Gastroesophageal sphincter (tissue), 4 donors: Measurements from ENCODE around the gene KCNK2. TPM values are rescaled to one million over a fixed set of nuclear protein-coding genes. Genes with fewer than 3 reads are reported as not detected.

Experiments
- ATAC-seq: fragments of 150-250 bp; one replicate; pipeline ENCODE4 v1.9.1; 2016; ENCODE audit warnings: mild to moderate bottlenecking, moderate library complexity
- H3K27ac ChIP-seq, 4 donors: fragments of 200-600 bp; sonication (generic) in 3 of 4; 1 replicate in 3 of 4; 2 replicates in 1 of 4; pipeline ENCODE4 v1.5.1; 2016 to 2019
- H3K27me3 ChIP-seq: fragments of 200-600 bp; sonication (generic); one replicate; pipeline ENCODE4 v1.5.1; 2019
- H3K36me3 ChIP-seq, 2 donors: fragments of 200-600 bp; sonication (generic); one replicate each; pipeline ENCODE4 v1.5.1; 2019; ENCODE audit warnings: control low read depth in 1 of 2
- H3K4me1 ChIP-seq, 3 donors: fragments of 200-600 bp; sonication (generic); 1 replicate in 2 of 3; 2 replicates in 1 of 3; pipeline ENCODE4 v1.5.1; 2016 to 2019; ENCODE audit warnings: control low read depth in 2 of 3
- H3K4me3 ChIP-seq, 2 donors: fragments of 200-600 bp; sonication (generic); one replicate each; pipeline ENCODE4 v1.5.1; 2019; ENCODE audit warnings: mild to moderate bottlenecking in 1 of 2, moderate library complexity in 1 of 2
- H3K9me3 ChIP-seq, 3 donors: fragments of 200-600 bp; sonication (generic); one replicate each; pipeline ENCODE4 v1.5.1; 2017 to 2019; ENCODE audit warnings: control low read depth in 2 of 3
- EP300 ChIP-seq: sonication (generic); formaldehyde crosslinking; IDR thresholded peaks from one replicate; pipeline ENCODE4 v1.6.1; 2017; ENCODE audit warnings: antibody characterized with exemption, mild to moderate bottlenecking
- POLR2A ChIP-seq, 2 donors: fragments of 450-650 bp; IDR thresholded peaks; one replicate each; pipeline ENCODE4 v1.6.1; 2017; ENCODE audit warnings: antibody characterized with exemption in 2 of 2, mild to moderate bottlenecking in 2 of 2, moderate library complexity in 1 of 2
- POLR2AphosphoS5 ChIP-seq: sonication (generic); formaldehyde crosslinking; IDR thresholded peaks from one replicate; pipeline ENCODE4 v1.6.1; 2017; ENCODE audit warnings: antibody characterized with exemption
- WGBS, 2 donors: methylation state at CpG; one replicate each; pipeline ENCODE4 v1.1.5; 2018; ENCODE audit warnings: low coverage in 1 of 2; 5-methylcytosine and 5-hydroxymethylcytosine counted together
- total RNA-seq, 4 donors: library from RNA; depleted of rRNA; stranded (reverse); fragments of >200 nt; gene quantifications; one replicate each; pipeline ENCODE4 v1.1.0, GENCODE V29; 2016
- TF ChIP-seq, protein P1 (sequence below), 4 experiments: fragments of 200-600 bp in 2 of 4; fragments of 450-650 bp in 2 of 4; sonication (generic) in 1 of 4; IDR thresholded peaks; one replicate each; pipeline ENCODE4 v1.5.1; 2017 to 2019; ENCODE audit warnings: antibody characterized with exemption in 4 of 4, mild to moderate bottlenecking in 2 of 4, moderate library complexity in 2 of 4

KCNK2 gene
- total RNA-seq, 4 donors from 2014 or later = 1.1 to 3.7 (median 1.6) TPM

DNA sequence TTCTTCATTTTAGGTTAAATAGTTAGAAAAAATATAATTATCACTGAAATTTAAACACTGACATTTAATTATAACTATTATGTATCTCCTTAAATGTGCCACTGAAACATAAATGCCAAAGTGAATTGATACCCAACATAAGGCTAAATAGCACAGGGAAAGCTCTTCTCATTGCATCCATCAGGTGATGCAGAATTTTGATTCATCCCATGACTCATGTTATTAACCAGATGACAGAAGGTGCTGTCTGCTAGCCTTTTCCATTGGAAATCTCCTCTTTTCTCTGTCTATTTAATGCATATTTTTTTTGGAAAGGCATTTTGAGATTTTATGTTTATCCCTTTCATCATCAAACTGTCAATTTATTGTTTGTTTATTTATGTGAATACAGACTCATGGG lies 136.8 kb downstream of the KCNK2 start:
- no peak for ATAC-seq
- H3K4me3 ChIP-seq = no peak overlapping the region
- H3K36me3 ChIP-seq = no peaks in the 10 kb centered on the region
- H3K4me1 ChIP-seq = no peaks in the 10 kb centered on the region
- no peaks in the 10 kb centered on the region for H3K9me3 ChIP-seq
- H3K27me3 ChIP-seq = no peaks in the 10 kb centered on the region
- TF ChIP-seq EP300 (no peak), POLR2A (IDR thresholded peaks at IDR 0.05) (no peak), POLR2AphosphoS5 (no peak)
- TF ChIP-seq, protein P1, sequence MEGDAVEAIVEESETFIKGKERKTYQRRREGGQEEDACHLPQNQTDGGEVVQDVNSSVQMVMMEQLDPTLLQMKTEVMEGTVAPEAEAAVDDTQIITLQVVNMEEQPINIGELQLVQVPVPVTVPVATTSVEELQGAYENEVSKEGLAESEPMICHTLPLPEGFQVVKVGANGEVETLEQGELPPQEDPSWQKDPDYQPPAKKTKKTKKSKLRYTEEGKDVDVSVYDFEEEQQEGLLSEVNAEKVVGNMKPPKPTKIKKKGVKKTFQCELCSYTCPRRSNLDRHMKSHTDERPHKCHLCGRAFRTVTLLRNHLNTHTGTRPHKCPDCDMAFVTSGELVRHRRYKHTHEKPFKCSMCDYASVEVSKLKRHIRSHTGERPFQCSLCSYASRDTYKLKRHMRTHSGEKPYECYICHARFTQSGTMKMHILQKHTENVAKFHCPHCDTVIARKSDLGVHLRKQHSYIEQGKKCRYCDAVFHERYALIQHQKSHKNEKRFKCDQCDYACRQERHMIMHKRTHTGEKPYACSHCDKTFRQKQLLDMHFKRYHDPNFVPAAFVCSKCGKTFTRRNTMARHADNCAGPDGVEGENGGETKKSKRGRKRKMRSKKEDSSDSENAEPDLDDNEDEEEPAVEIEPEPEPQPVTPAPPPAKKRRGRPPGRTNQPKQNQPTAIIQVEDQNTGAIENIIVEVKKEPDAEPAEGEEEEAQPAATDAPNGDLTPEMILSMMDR (IDR thresholded peaks at IDR 0.05) = no peak
- H3K27ac ChIP-seq = no peak overlapping the region

DNA sequence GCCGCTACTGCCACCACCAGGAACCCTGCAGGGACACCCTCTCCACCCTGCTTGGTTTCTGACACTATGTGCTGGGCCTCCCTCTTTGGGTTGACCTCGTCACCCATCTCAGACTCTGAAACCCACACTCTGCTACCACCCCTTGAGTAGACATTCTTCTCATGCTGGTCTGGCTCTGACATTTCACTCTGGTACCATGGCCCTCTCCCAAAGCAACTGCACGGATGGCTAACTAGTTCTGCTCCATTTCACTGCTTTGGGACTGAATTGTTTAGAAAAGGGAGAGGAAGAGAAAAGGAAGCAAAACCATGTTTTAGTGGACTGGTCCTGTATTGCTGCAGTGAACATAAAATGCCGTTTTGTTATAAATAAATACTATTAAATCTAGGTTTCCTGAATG lies 137.8 kb downstream of the KCNK2 start:
- no peaks in the 10 kb centered on the region for H3K4me1 ChIP-seq
- H3K27ac ChIP-seq = no peak overlapping the region
- 88 to 92% methylated on average over 3 to 4 of the region's 4 CpGs for WGBS, 2 donors
- no peaks in the 10 kb centered on the region for H3K9me3 ChIP-seq
- no peaks in the 10 kb centered on the region for H3K27me3 ChIP-seq
- TF ChIP-seq, protein P1 (IDR thresholded peaks at IDR 0.05) = no peak
- no peak for TF ChIP-seq POLR2AphosphoS5
- no peak for TF ChIP-seq EP300
- no peak for TF ChIP-seq POLR2A (IDR thresholded peaks at IDR 0.05)
- no peaks in the 10 kb centered on the region for H3K36me3 ChIP-seq
- no peak overlapping the region for H3K4me3 ChIP-seq
- no peak for ATAC-seq

DNA sequence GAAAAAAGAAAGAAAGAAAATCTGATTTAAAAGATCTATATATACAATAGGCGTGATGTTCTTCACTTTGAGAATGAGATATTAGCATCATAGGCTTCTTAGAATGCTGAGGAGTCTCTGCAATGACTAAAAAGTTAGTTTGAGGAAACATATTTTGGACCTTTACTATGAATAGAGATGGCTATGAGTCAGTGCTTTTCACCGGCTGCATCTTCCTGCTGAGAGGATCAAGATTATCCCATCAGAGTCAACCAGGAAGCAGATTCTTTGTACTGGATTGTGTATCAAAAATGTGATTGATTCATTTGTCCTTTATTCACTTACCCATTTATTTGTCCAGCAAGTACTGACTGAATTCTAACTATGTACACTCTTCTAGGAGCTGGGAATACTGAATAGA lies 144.2 kb downstream of the KCNK2 start:
- H3K36me3 ChIP-seq = no peaks in the 10 kb centered on the region
- no peak for ATAC-seq
- no peak overlapping the region for H3K4me3 ChIP-seq
- H3K27ac ChIP-seq = no peak overlapping the region
- H3K4me1 ChIP-seq = no peaks in the 10 kb centered on the region
- no peaks in the 10 kb centered on the region for H3K9me3 ChIP-seq
- 78 to 80% methylated on average over 2 of the region's 2 CpGs for WGBS, 2 donors
- TF ChIP-seq POLR2A (IDR thresholded peaks at IDR 0.05) (no peak), POLR2AphosphoS5 (no peak), EP300 (no peak)
- TF ChIP-seq, protein P1 (IDR thresholded peaks at IDR 0.05) = no peak
- no peaks in the 10 kb centered on the region for H3K27me3 ChIP-seq

DNA sequence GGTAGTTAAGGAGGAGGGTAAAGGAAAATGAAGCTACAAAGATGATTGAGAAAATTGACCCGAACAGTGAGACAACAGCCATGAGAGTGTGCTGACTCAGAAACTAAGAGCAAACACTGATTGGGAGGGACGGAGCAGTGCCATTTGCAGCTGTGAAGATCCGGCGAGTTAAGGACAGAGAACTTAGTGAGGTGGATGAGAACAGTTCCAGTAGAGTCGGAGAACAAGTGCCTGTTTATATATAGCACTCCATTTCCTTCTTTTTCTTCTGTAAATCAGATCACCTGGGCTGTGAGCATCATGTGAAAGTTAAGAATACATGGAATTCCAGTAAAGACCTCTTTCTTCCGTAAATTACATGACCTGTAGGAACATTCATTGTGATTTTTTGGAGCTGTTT lies 145.7 kb downstream of the KCNK2 start:
- 63 to 74% methylated on average over 4 to 6 of the region's 6 CpGs for WGBS, 2 donors
- TF ChIP-seq EP300 (no peak), POLR2A (IDR thresholded peaks at IDR 0.05) (no peak), POLR2AphosphoS5 (no peak)
- TF ChIP-seq, protein P1 (IDR thresholded peaks at IDR 0.05) = no peak
- H3K36me3 ChIP-seq = no peaks in the 10 kb centered on the region

DNA sequence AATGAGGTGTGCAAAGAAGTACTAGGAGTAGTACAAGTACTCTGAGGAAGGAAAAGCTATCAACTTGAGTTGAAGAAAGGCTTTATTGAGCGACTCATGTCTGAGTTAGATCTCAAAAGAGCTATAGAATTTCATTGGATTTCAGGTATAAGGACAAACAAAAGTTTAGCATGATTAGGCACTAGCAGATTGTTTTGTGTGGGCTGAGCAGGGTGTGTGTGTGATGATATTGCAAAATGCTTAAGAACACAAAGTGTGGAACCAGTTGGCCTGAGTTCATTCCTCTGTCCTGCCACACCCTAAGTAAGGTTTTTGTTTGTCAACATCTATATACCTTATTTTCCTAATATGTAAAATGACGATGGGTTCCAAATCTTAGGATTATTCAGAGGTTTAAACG lies 158.9 kb downstream of the KCNK2 start:
- H3K27me3 ChIP-seq = peaks cover 5% of the 10 kb centered on the region
- WGBS, 2 donors = 89 to 92% methylated on average over 3 of the region's 3 CpGs
- no peaks in the 10 kb centered on the region for H3K9me3 ChIP-seq
- H3K36me3 ChIP-seq = no peaks in the 10 kb centered on the region
- H3K27ac ChIP-seq = no peak overlapping the region
- H3K4me3 ChIP-seq = no peak overlapping the region
- ATAC-seq = no peak
- TF ChIP-seq POLR2A (IDR thresholded peaks at IDR 0.05) = no peak
- TF ChIP-seq POLR2AphosphoS5 = no peak
- TF ChIP-seq, protein P1 (IDR thresholded peaks at IDR 0.05) = no peak
- TF ChIP-seq EP300 = no peak
- no peaks in the 10 kb centered on the region for H3K4me1 ChIP-seq

More for the DNA sequence above, 145.7 kb downstream of the KCNK2 start:
- H3K27me3 ChIP-seq = no peaks in the 10 kb centered on the region
- no peak for ATAC-seq
- no peak overlapping the region for H3K27ac ChIP-seq
- no peaks in the 10 kb centered on the region for H3K9me3 ChIP-seq
- H3K4me1 ChIP-seq = no peaks in the 10 kb centered on the region
- no peak overlapping the region for H3K4me3 ChIP-seq
